SU-DHL-6 (cell line): ENCODE data around the gene TKT.

Source experiments
- H2AFZ ChIP-seq: fragments of 200-600 bp; sonication (generic); 2 replicates; pipeline ENCODE4 v1.6.1; 2014; ENCODE audit warnings: low read depth, mild to moderate bottlenecking, moderate library complexity, mixed read lengths, antibody characterized with exemption, low read length; ENCODE audit not compliant: severe bottlenecking
- H3F3A ChIP-seq: fragments of 200-600 bp; shearing (Covaris generic); 2 replicates; pipeline ENCODE4 v1.6.0; 2016; ENCODE audit warnings: antibody characterized with exemption, mild to moderate bottlenecking; ENCODE audit not compliant: insufficient read depth
- H3K27ac ChIP-seq: fragments of 200-600 bp; sonication (generic); 2 replicates; pipeline ENCODE4 v1.5.1; 2016; ENCODE audit warnings: low read depth, mild to moderate bottlenecking, low read length, moderate library complexity, mixed read lengths
- H3K27me3 ChIP-seq: fragments of 200-600 bp; sonication (generic), shearing (Covaris generic); 2 replicates; pipeline ENCODE4 v1.6.0; 2014; ENCODE audit warnings: mild to moderate bottlenecking, low read length
- H3K36me3 ChIP-seq: fragments of 200-600 bp; sonication (generic); 2 replicates; pipeline ENCODE4 v1.6.1; 2014; ENCODE audit warnings: mild to moderate bottlenecking, low read length, mixed read lengths
- H3K4me2 ChIP-seq: fragments of 300-600, 200-600 bp; shearing (Covaris generic), sonication (generic); 2 replicates; pipeline ENCODE4 v1.6.0; 2014; ENCODE audit warnings: low read length, low read depth, mild to moderate bottlenecking; ENCODE audit not compliant: poor library complexity, severe bottlenecking
- H3K4me3 ChIP-seq: fragments of 200-600 bp; sonication (generic); 2 replicates; pipeline ENCODE4 v1.5.1; 2014; ENCODE audit warnings: antibody characterized with exemption, low read length, mild to moderate bottlenecking, mixed read lengths; ENCODE audit not compliant: insufficient read depth, poor library complexity, severe bottlenecking
- H3K79me2 ChIP-seq: fragments of 200-600 bp; sonication (generic); 2 replicates; pipeline ENCODE4 v1.6.1; 2014; ENCODE audit warnings: mild to moderate bottlenecking, low read length, moderate library complexity; ENCODE audit not compliant: insufficient read depth
- H3K9ac ChIP-seq: fragments of 200-600 bp; sonication (generic); 2 replicates; pipeline ENCODE4 v1.7.0; 2014; ENCODE audit warnings: mild to moderate bottlenecking, low read length
- H3K9me2 ChIP-seq: fragments of 200-600 bp; sonication (generic); replicated peaks from 2 replicates; pipeline ENCODE4 v1.6.1; 2014; ENCODE audit warnings: low read length; ENCODE audit not compliant: insufficient read depth
- H3K9me3 ChIP-seq: fragments of 200-600 bp; sonication (generic); 2 replicates; pipeline ENCODE4 v1.6.1; 2014; ENCODE audit warnings: low read length, mixed read lengths; ENCODE audit not compliant: insufficient read depth
- H4K20me1 ChIP-seq: fragments of 200-600 bp; sonication (generic); 2 replicates; pipeline ENCODE4 v1.6.1; 2014; ENCODE audit warnings: low read depth, mild to moderate bottlenecking, antibody characterized with exemption, low read length, moderate library complexity, mixed read lengths
- CTCF ChIP-seq: fragments of 200-600 bp; sonication (generic); IDR thresholded peaks from one replicate; pipeline ENCODE4 v1.5.1; 2017; ENCODE audit warnings: antibody characterized with exemption, mild to moderate bottlenecking, low read length, moderate library complexity; ENCODE audit not compliant: insufficient read depth, poor library complexity, severe bottlenecking
- EZH2phosphoT487 ChIP-seq: fragments of 200-600 bp; sonication (generic), shearing (Covaris generic); conservative IDR thresholded peaks from 2 replicates; pipeline ENCODE4 v1.6.1; 2018; ENCODE audit warnings: mild to moderate bottlenecking, antibody characterized with exemption, low read length, moderate library complexity, mixed read lengths

Gene TKT

GRCh38 chr3:53247619-53248018, 8.2 kb downstream of the TKT start:
- Histone ChIP-seq H3K27ac (no peak overlapping the region), H3K9me2 (no peaks in the 10 kb centered on the region), H3K9me3 (no peaks in the 10 kb centered on the region), H4K20me1 (peaks cover 9% of the 10 kb centered on the region; the same call in 1 of the 2 replicates), H3K27me3 (no peaks in the 10 kb centered on the region), H3F3A (0 out of 2 replicates have a peak, but pooled peaks cover 3% of the 10 kb centered on the region), H3K4me3 (no peak overlapping the region), H3K36me3 (no peaks in the 10 kb centered on the region), H2AFZ (no peak overlapping the region), H3K79me2 (peaks cover 100% of the 10 kb centered on the region), H3K4me2 (no peak overlapping the region), H3K9ac (no peak overlapping the region)
- TF ChIP-seq EZH2phosphoT487 (no peak), CTCF (no peak)

- H4K20me1 ChIP-seq = peaks cover 10% of the 10 kb centered on the region; the same call in 1 of the 2 replicates
- H3K9ac ChIP-seq = no peak overlapping the region
- no peaks in the 10 kb centered on the region for H3K9me3 ChIP-seq
- no peak overlapping the region for H3K4me2 ChIP-seq
- H3K9me2 ChIP-seq = no peaks in the 10 kb centered on the region
- H3K27me3 ChIP-seq = no peaks in the 10 kb centered on the region
- no peak overlapping the region for H2AFZ ChIP-seq
- peaks cover 82% of the 10 kb centered on the region for H3K79me2 ChIP-seq
- TF ChIP-seq EZH2phosphoT487 (no peak), CTCF (no peak)
- H3K36me3 ChIP-seq = no peaks in the 10 kb centered on the region; the same call in 1 of the 2 replicates
- no peak overlapping the region for H3K4me3 ChIP-seq
- 0 out of 2 replicates have a peak, but pooled peaks cover 3% of the 10 kb centered on the region for H3F3A ChIP-seq
- H3K27ac ChIP-seq = no peak overlapping the region
Observed at GRCh38 chr3:53244271-53244670, 11.6 kb downstream of the TKT start.

GRCh38 chr3:53243785-53244184, 12.0 kb downstream of the TKT start:
- H3K9ac ChIP-seq = no peak overlapping the region
- H4K20me1 ChIP-seq = peaks cover 10% of the 10 kb centered on the region; the same call in 1 of the 2 replicates
- H3F3A ChIP-seq = 0 out of 2 replicates have a peak, but pooled peaks cover 3% of the 10 kb centered on the region
- H3K79me2 ChIP-seq = peaks cover 77% of the 10 kb centered on the region
- H3K36me3 ChIP-seq = no peaks in the 10 kb centered on the region; the same call in 1 of the 2 replicates
- no peak overlapping the region for H3K4me3 ChIP-seq
- no peak overlapping the region for H3K4me2 ChIP-seq
- H3K9me3 ChIP-seq = no peaks in the 10 kb centered on the region
- TF ChIP-seq EZH2phosphoT487 = no peak
- TF ChIP-seq CTCF = no peak
- no peaks in the 10 kb centered on the region for H3K9me2 ChIP-seq
- H2AFZ ChIP-seq = no peak overlapping the region
- H3K27me3 ChIP-seq = no peaks in the 10 kb centered on the region
- H3K27ac ChIP-seq = no peak overlapping the region
